SKM-1 treated with dmso at 0.1 percent for 144 hours (cell line): ENCODE data around the gene TAAR2.
"Not testable (repeated sequence)": the region's sequence is repeated elsewhere in the genome, so short reads cannot be mapped to it uniquely, and the experiment has no call there.

ENCODE experiments used
- DNase-seq: peaks from one replicate; lab custom pipeline; 2025; ENCODE audit not compliant: unreplicated experiment; lab: John Stamatoyannopoulos, UW

Gene TAAR2, protein sequence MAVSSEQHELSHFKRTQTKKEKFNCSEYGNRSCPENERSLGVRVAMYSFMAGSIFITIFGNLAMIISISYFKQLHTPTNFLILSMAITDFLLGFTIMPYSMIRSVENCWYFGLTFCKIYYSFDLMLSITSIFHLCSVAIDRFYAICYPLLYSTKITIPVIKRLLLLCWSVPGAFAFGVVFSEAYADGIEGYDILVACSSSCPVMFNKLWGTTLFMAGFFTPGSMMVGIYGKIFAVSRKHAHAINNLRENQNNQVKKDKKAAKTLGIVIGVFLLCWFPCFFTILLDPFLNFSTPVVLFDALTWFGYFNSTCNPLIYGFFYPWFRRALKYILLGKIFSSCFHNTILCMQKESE

DNA sequence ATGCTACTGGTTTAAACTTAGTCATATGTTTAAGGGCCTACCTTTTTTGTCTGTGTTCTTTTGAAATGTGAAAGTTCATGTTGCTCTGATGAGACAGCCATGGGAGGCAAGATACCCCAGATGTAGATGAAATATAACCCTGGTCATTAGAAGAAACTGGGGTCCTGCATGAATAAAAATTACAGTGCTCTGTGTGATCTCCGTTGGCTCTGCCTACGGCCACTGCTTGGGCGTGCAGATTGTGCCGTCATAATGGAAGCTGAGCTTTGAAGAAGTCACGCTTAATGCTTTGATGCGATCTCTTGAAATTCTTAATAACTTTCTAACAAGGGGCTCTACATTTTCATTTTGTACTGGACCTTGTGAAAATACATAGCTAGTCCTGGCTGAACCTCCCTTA lies at the start of gene TAAR2:
Gene TAAR2 (minus strand): TSS at position 101 of the 400 bp plus-strand sequence. CDS start 0 bp downstream, at position 101.
- no peak for DNase-seq

DNA sequence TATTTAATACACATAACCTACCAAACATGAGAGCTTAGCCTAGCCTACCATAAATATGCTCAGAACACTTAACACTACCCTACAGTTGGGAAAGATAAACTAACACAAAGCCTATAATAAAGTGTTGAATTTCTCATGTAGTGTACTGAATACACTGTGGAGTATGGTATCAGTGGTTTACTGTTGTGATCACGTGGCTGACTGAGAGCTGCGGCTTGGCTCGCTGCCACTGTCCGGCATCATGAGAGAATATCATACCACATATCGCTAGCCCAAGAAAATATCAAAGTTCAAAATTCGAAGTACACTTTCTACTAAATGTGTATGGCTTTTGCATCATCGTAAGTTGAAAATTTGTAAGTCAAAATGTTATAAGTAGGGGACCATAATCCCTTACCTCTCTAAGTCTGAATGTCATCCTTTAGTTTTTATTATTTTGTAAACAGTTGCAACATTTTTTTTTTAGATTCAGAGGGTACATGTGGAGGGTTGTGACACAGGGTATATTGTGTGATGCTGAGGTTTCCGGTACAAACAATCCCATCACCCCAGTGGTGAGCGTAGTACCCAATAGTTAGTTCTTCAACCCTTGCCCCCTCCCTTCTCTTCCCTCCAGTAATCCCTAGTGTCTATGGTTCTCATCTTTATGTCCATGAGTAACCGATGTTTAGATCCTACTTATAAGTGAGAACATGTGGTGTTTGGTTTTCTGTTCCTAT lies 49.5 kb upstream of the TAAR2 start:
- DNase-seq = no peak

DNA sequence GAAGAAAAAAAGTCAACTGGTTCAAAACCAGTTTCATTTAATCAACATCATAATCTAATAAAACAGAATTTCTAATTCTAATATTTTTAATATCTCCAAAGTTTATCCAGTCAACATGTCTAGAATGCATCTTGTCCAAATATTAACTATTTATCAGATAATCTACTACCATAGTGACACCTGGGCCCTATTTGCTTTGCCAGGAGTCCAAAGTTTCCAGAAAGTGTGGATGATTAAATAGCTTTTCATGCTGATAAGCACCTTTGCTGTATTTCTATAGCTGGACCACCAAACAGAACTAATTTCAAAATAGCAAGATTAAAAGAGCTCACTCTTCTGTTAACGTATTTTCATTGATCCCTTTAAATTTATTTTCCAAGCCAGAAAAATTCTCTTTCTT lies 47.2 kb upstream of the TAAR2 start:
- no peak for DNase-seq

DNA sequence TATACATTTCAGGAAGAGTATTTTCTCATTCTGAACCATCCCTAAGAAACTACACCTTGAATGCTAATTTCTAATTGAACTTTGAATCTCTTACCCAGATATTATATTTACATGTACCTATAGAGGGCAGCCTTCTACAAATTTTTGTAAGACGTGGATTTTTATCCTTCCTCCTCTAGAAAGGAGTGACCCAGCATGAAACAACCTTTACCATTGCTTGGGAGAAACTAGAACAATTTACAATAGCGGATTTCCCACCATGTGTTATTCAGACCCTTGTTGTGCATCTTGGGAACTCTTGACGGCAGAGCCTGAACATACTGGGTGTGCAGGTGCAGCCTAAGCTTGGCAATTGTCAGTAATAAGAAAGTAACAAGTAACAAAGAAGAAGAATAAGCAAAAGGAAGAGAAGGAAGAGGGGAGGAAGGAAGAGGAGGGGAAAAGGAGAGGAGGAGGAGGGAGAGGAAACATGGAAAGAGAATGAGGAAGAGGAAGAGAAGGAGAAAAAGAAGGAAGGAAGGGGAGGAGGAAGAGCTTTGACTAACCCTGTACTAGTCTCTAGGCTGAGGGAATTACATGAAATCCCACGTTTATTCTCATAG lies 45.7 kb upstream of the TAAR2 start:
- DNase-seq = peak; percentile 75

DNA sequence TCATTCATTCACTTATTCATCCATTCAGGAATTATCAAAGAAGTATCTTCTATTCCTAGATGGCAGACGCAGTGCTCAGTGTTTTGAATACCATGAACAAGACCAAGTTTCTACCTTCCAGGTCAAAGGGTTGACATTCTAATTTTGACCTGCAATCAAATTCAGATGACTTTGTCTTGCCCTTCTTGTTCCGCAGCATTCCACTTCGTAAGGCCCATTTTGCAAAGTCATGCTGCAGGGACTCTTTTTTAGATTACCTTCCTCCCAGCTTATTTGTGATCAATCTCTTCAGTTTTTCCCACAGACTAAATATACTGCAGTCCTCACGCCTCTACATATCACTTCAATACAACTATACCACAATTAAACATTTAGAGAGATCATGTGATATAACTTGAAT lies 42.0 kb upstream of the TAAR2 start:
- no peak for DNase-seq

DNA sequence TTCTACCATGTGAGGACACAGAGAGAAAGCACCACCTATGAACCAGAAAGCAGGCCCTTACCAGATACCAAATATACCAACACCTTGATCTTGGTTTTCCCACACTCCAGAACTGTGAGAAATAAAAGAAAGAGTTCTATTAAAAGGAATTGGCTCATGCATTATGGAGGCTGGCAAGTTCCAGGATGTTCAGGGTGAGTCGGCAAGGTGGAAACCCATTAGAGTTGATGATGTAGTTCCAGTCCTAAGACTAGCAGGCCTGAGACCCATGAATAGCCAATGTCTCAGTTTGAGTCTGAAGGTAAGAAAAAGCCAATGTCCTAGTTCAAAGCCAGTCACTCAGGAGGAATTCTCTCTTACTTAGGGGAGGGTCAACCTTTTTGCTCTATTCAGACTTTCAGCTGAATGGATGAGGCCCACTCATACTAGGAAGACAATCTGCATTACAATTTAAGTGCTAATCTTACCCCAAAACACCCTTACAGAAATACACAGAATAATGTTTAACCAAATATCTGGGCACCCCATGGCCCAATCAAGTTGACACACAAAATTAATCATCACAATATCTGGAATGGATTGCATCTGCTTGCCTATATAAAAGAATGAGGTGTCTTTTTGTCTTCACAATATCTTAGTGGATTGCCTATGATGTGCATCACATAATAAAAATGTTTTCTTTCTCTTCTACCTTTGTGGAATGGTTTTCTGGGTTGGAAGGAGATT lies 40.4 kb upstream of the TAAR2 start:
- no peak for DNase-seq

DNA sequence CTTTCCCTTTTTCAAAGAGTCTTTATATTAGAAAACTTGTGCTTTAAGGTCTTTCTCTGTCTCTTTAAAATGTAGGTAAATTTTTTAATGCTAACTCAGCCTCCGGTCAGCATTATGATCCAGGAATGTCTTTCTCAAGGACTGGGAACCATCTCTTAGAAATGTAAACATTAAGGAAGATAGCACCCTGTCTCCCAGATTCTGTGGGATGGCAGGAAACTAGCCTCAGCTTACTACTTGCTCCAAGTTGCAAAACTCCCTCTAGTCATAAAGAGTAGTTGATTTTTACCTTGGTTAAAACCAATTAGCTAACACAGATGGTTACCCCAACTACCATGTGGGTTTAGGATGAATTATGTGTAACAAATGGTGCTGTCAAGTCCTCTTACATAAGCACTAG lies 39.6 kb upstream of the TAAR2 start:
- DNase-seq = no peak

DNA sequence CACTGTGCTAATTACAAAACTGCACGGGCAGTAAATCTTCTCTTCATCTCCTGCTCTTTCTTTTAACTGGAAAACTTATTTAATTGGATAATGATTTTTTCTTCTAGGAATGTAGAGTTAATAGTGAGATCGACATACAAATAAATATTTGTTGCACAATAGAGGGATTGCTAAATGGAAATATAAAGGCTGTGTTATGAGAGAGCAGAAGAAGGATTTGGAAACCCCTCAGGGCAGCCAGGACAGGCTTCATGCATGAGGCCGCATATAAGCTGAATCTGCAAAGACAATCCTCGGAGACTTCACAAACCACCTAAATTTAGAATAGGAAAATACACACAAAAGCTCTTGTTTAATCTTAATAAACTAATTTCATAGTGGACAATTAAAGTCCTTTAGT lies 37.8 kb upstream of the TAAR2 start:
- no peak for DNase-seq

DNA sequence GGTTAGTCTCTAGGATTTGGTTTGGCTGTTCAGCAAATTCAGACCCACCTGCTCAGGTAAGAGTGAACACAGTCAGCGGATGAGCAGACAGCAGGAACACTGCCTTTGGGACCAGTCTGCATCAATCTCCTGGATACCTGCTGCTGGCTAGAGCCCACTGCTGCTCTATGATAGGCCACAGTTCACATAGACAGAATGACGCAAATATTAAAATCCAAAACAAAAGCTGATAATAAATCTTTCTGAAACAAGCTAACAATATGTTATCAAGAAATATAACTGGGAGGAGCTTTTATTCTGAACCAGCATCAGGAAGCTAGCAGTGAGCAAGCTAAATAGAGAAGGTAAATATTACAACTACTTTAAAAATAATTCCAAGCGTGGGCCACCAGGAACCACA lies 35.0 kb upstream of the TAAR2 start, which contains the start of gene TAAR1:
Gene TAAR1 (minus strand): TSS at position 101 of the 400 bp plus-strand sequence. CDS start 13,179 bp downstream, outside the sequence.
- DNase-seq = no peak

DNA sequence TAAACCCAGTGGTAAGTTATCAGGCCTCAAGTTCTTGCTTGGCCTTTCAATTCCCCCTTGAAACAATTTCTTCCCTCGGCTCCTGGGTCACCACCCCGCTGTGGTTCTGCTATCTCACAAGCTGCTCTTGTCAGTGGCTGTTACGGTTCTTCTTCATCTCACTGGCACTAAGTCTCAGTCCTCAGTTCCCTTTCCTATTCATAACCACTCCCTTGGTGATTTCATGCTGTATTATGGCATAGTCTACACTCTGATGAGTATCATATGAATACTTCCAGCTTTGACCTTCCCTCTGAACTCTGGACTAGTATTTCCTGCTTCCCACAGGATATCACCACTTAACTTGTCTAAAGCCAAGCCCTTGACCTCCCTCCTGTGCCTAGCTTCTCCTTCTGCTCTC lies 27.0 kb upstream of the TAAR2 start:
- DNase-seq = peak; percentile 7

DNA sequence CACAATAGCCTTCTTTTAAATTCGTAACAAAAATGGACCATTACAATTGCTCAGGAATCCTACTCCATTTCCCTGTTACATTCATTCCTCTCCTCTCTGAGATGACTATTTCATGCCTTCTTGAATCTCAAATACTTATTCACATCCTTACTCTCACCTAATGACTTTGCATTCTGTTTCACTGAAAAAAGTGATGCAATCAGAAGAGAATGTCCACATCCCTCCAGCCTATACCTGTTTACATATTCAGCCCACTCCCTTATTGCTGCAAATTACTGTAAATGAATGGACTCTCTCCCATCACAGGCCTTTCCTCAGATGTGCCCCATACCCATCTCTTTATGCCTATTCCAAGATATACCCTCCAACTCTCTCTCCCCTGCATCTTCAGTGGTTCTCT lies 26.4 kb upstream of the TAAR2 start:
- no peak for DNase-seq

DNA sequence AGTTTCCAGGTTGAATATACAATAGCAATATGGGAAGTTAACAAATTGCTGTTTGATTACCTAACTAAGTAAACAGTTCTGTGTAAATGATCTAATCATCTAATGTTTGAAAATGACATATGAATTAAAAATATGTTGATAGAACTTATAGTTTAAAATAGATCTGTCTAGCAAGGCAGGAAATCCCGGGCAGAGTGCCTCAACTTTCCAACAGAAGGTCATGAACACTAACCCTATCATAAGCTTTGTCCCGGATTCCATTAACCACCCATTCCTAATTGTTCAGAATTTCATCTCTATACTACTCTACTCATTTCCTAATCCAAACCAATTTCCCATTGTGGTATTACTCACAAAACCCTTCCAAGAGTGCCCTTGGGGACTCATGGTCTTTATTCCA lies 24.8 kb upstream of the TAAR2 start:
- DNase-seq = no peak

DNA sequence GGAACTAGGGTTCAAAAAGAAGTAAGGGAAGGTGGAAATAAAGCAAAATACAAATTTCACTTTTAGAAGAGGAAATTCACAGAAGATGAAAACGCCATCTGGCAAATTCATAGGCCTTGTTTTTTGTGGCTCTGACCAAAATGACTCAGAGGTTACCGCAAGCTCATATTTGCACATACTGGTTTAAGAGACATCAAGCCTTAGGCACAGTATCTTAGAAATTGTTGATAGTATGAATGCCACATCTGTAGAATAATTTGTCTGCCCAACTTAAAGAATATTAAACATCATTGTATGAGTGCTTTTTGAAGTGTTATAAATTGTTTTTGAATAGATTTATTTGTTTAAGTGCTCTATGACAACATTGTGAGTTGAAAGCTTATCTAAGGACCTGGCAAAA lies 24.3 kb upstream of the TAAR2 start:
- no peak for DNase-seq

DNA sequence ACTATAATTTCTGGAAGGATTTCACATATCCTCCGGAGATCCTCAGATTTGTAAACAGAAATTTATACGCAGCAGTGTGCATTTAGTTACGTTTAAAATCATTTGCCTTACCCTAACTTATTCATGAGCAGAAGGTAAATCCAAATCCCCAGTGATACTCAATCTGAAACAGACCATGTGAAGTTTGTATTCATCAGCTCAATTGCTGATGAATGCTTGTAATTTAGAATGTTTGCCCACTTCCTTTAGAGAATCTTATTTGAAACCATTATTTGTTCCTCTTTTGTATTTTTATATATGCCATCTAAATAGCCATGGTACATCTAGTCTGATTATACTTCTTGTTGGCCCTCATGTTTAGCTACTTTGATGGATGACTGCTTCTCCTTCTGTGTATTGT lies 19.5 kb upstream of the TAAR2 start:
- no peak for DNase-seq

DNA sequence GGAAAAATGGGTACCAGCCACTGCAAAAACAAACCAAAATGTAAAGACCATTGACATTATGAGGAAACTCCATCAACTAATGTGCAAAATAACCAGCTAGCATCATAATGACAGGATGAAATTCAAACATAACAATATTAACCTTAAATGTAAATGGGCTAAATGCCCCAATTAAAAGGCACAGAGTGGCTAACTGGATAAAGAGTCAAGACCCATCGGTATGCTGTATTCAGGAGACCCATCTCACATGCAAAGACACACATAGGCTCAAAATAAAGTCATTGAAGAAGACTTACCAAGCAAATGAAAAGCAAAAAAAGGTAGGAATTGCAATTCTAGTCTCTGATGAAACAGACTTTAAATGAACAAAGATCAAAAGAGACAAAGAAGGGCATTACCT lies 13.1 kb upstream of the TAAR2 start:
- not testable (repeated sequence) for DNase-seq

DNA sequence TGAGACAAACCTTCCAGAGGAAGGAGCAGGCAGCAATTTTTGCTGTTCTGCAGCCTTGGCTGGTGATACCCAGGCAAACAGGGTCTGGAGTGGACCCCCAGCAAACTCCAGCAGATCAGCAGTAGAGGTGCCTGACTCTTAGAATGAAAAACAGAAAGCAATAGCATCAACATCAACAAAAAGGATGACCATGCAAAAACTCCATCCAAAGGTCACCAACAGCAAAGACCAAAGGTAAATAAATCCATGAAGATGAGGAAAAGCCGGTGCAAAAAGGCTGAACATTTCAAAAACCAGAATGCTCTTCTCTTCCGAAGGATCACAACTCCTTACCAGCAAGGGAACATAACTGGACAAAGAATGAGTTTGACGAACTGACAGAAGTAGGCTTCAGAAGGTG lies 11.8 kb upstream of the TAAR2 start:
- not testable (repeated sequence) for DNase-seq

DNA sequence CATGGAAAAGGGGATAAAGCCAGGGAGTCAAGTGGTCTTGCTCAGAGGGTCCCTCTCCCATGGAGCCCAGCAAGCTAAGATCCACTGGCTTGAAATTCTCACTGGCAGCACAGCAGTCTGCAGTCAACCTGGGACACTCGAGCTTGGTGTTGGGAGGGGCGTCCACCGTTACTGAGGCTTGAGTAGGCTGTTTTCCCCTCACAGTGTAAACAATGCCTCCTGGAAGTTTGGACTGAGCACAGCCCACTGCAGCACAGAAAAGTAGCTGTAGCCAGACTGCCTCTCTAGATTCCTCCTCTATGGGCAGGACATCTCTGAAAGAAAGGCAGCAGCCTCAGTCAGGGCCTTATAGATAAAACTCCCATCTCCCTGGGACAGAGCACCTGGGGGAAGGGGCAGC lies 11.2 kb upstream of the TAAR2 start:
- not testable (repeated sequence) for DNase-seq

DNA sequence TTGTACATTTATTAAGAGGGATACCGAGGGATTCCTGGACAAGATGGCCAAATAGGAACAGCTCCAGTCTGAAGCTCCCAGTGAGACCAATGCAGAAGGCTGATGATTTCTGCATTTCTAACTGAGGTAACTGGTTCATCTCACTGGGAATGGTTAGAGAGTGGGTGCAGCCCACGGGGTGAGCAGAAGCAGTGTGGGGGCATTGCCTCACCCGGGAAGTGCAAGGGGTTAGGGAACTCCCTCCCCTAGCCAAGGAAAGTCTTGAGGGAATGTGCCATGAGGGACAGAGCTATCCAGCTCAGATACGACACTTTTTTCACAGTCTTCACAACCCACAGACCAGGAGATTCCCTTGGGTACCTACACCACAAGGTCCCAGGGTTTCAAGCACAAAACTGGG lies 10.7 kb upstream of the TAAR2 start:
- DNase-seq = no peak

DNA sequence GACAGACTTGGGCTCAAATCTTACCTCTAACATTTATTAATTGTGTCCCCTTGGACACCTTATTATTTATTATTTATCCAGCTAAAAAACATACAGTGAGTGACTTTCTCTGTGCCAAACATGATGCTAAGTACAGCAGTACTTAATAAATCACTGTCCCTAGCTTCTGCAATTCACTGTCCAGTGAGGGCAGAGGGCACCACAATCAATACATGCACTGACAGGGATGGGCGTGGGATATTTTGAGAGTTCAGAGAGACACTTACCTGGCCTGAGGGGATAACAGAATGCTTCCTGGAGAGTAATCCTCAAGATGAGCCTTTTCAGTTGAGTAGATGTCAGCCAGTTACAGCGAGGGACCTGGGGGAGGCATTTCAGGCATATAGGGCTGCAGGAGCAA lies 9.3 kb upstream of the TAAR2 start:
- DNase-seq = no peak

DNA sequence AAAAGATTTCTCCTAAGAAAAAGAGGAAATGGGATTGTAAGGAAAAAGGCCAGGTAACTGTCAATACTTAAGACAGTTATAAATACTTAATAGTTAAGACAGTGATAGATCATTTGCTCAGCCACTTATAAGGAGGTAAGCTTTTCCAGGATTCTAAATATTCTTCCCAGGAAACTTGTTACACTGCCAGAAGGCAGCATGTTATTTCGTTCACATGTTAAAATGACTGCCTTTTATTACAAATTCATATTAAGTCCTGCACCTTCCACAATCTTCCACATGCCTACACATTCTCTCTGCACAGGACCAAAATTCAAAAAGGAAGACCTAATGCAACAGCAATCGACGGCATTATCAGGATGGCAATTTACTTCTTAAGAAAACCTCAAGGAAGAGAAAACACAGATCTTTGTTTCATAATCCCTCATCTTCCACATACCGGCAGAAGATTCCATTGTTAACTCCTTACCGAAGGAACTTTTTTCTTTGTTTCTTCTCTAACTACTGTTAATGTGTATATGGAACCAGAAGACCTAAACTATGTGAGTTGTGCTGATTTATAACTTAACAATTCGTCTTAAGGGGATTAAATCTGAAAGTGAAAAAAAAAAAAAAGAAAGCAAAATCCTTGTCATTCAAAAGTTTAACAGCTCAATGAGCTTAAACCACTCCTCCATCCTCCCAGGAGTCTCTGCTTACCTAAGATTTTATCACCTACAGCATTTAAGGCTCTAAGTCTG lies 799 bp downstream of the TAAR2 start:
- DNase-seq = no peak

DNA sequence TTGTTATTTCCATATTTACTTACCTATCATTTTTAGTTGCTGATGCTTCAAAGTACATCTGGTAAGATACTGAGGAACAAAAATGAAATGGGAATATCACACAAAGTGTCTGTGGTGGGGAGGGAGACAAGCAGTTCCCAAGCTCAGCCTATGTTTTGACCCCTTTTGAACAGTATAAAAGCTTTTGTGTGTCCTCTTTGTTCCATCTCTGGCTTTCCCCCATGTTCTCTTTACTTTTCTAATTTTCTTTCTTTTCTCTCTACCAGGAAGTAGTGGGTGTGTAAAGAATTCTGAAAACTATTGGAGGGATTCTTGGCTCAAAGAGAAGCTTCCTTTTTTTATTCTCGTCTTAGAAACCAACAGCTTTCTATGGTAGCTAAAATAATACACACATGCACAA lies 7.4 kb downstream of the TAAR2 start:
- DNase-seq = no peak
